ENCODE measurements around the gene USP44.
"Not testable (repeated sequence)": the region's sequence is repeated elsewhere in the genome, so short reads cannot be mapped to it uniquely, and the experiment has no call there.

Gene USP44

GRCh38 chr12:95509300-95509699, 42.0 kb downstream of the USP44 start:
- no peak for DNase-seq (ENCODE audit: low read depth in 2 of 2)

- DNase-seq (ENCODE audit: low read depth in 2 of 2) = no peak
Measured at GRCh38 chr12:95506707-95507523, 44.4 kb downstream of the USP44 start.

GRCh38 chr12:95505039-95505438, 46.2 kb downstream of the USP44 start:
- DNase-seq (ENCODE audit: low read depth in 2 of 2) = no peak

GRCh38 chr12:95504140-95504539, 47.1 kb downstream of the USP44 start:
- no peak for DNase-seq (ENCODE audit: low read depth in 2 of 2)

- DNase-seq (ENCODE audit: low read depth in 2 of 2) = no peak
Measured at GRCh38 chr12:95499772-95500171, 51.5 kb downstream of the USP44 start.

GRCh38 chr12:95498968-95499367, 52.3 kb downstream of the USP44 start:
- DNase-seq (ENCODE audit: low read depth in 2 of 2) = no peak

GRCh38 chr12:95497031-95497430, 54.2 kb downstream of the USP44 start:
- no peak for DNase-seq (ENCODE audit: low read depth in 2 of 2)

- no peak for DNase-seq (ENCODE audit: low read depth in 2 of 2)
Measured at GRCh38 chr12:95495433-95495832, 55.8 kb downstream of the USP44 start.

GRCh38 chr12:95494888-95495287, 56.4 kb downstream of the USP44 start:
- DNase-seq (ENCODE audit: low read depth in 2 of 2) = no peak

GRCh38 chr12:95492462-95492861, 58.8 kb downstream of the USP44 start:
- DNase-seq (ENCODE audit: low read depth in 2 of 2) = no peak

- DNase-seq (ENCODE audit: low read depth in 2 of 2) = no peak
Measured at GRCh38 chr12:95487024-95487423, 64.3 kb downstream of the USP44 start.

GRCh38 chr12:95484524-95484923, 66.8 kb downstream of the USP44 start:
- no peak for DNase-seq (ENCODE audit: low read depth in 2 of 2)

- DNase-seq (ENCODE audit: low read depth in 2 of 2) = not testable (repeated sequence)
Measured at GRCh38 chr12:95482564-95482963, 68.7 kb downstream of the USP44 start.

GRCh38 chr12:95481888-95482287, 69.4 kb downstream of the USP44 start:
- DNase-seq (ENCODE audit: low read depth in 2 of 2) = no peak

GRCh38 chr12:95481072-95481471, 70.2 kb downstream of the USP44 start:
- no peak for DNase-seq (ENCODE audit: low read depth in 2 of 2)

- no peak for DNase-seq (ENCODE audit: low read depth in 2 of 2)
Measured at GRCh38 chr12:95480230-95480629, 71.0 kb downstream of the USP44 start.

GRCh38 chr12:95474660-95474958, 76.7 kb downstream of the USP44 start:
- DNase-seq (ENCODE audit: low read depth in 2 of 2) = no peak

- DNase-seq (ENCODE audit: low read depth in 2 of 2) = peak; percentile 86 to 88
Measured at GRCh38 chr12:95473884-95474659, 77.2 kb downstream of the USP44 start, which contains the start of gene METAP2. Gene METAP2, plus strand, starts transcription at chr12:95474152. Its CDS starts 28 bp downstream, at chr12:95474180.

- DNase-seq (ENCODE audit: low read depth in 2 of 2) = peak in 1 of 2 experiments; percentile 10
Measured at GRCh38 chr12:95473231-95473883, 77.9 kb downstream of the USP44 start.

GRCh38 chr12:95470300-95470699, 81.0 kb downstream of the USP44 start:
- no peak for DNase-seq (ENCODE audit: low read depth in 2 of 2)

Measured in fibroblast of skin of left biceps (primary cell).